HepG2 (cell line): ENCODE results near the gene NEIL1. TPM values are rescaled to one million over a fixed set of nuclear protein-coding genes. Genes with fewer than 3 reads are reported as not detected.

ENCODE experiments used
- HIC2 ChIP-seq: sonication (generic); formaldehyde crosslinking; IDR thresholded peaks from 2 replicates; pipeline ENCODE4 v1.9.0; 2022; ENCODE audit warnings: low read depth, missing genetic modification reagents
- HNF1B ChIP-seq: sonication (generic); formaldehyde crosslinking; IDR thresholded peaks from 2 replicates; pipeline ENCODE4 v1.5.1; 2020; ENCODE audit warnings: mild to moderate bottlenecking, moderate library complexity, missing genetic modification reagents
- KMT2A ChIP-seq: sonication (generic); formaldehyde crosslinking; IDR thresholded peaks from 2 replicates; pipeline ENCODE4 v1.4.0; 2020; ENCODE audit warnings: missing genetic modification reagents
- NCOA5 ChIP-seq: sonication (generic); formaldehyde crosslinking; IDR thresholded peaks from 2 replicates; pipeline ENCODE4 v1.4.0; 2020; ENCODE audit warnings: missing genetic modification reagents
- NPAS2 ChIP-seq: sonication (generic); formaldehyde crosslinking; IDR thresholded peaks from 2 replicates; pipeline ENCODE4 v1.8.0; 2022; ENCODE audit warnings: mild to moderate bottlenecking, missing genetic modification reagents, borderline replicate concordance
- STAG1 ChIP-seq: sonication (generic); formaldehyde crosslinking; IDR thresholded peaks from 2 replicates; pipeline ENCODE4 v1.4.0; 2020; ENCODE audit warnings: missing genetic modification reagents
- TEAD2 ChIP-seq: sonication (generic); formaldehyde crosslinking; IDR thresholded peaks from 2 replicates; pipeline ENCODE4 v1.9.0; 2021; ENCODE audit warnings: missing genetic modification reagents
- TRAFD1 ChIP-seq: sonication (generic); formaldehyde crosslinking; IDR thresholded peaks from 2 replicates; pipeline ENCODE4 v1.5.1; 2020; ENCODE audit warnings: missing genetic modification reagents, mild to moderate bottlenecking, borderline replicate concordance
- ZKSCAN5 ChIP-seq: sonication (generic); formaldehyde crosslinking; IDR thresholded peaks from 2 replicates; pipeline ENCODE4 v1.5.1; 2020; ENCODE audit warnings: mild to moderate bottlenecking, missing genetic modification reagents
- ZMYM4 ChIP-seq: sonication (generic); formaldehyde crosslinking; IDR thresholded peaks from 2 replicates; pipeline ENCODE4 v1.8.1; 2023; ENCODE audit warnings: mild to moderate bottlenecking, missing genetic modification reagents
- ZNF839 ChIP-seq: sonication (generic); formaldehyde crosslinking; IDR thresholded peaks from 2 replicates; pipeline ENCODE4 v1.4.0; 2020; ENCODE audit warnings: missing genetic modification reagents, mild to moderate bottlenecking, borderline replicate concordance
- ZNF879 ChIP-seq: sonication (generic); formaldehyde crosslinking; IDR thresholded peaks from 2 replicates; pipeline ENCODE4 v1.8.1; 2023; ENCODE audit warnings: missing genetic modification reagents
- ZSCAN31 ChIP-seq: sonication (generic); formaldehyde crosslinking; IDR thresholded peaks from 2 replicates; pipeline ENCODE4 v1.5.0; 2020; ENCODE audit warnings: low read depth, mild to moderate bottlenecking, missing genetic modification reagents
- polyA plus RNA-seq, 8 experiments: library from polyadenylated mRNA; depleted of rRNA in 3 of 8; stranded (reverse) in 7 of 8; unstranded in 1 of 8; fragments of >200 nt; fragmentation: Illumina TruSeq in 4 of 8; extraction: Trizol in 4 of 8; gene quantifications; 2 replicates each; pipeline versions ENCODE4 v1.2.1 to v1.2.3, GENCODE V29; 2011 to 2016; ENCODE audit warnings: low read depth in 4 of 8, missing spikeins in 1 of 8, mixed read lengths in 1 of 8; ENCODE audit not compliant: insufficient read depth in 1 of 8
- total RNA-seq, 5 experiments: library from RNA; depleted of rRNA; stranded (reverse); fragments of >200 nt; fragmentation: Illumina TruSeq; extraction: Trizol; gene quantifications; 2 replicates each; pipeline ENCODE4 v1.2.3, GENCODE V29; 2016; ENCODE audit warnings: low read depth in 1 of 5
- TF ChIP-seq, protein P1 (sequence below): sonication (generic); formaldehyde crosslinking; IDR thresholded peaks from 2 replicates; pipeline ENCODE4 v1.8.1; 2023; ENCODE audit warnings: missing genetic modification reagents, inconsistent platforms, borderline replicate concordance
- TF ChIP-seq, protein P2 (sequence below): sonication (generic); formaldehyde crosslinking; conservative IDR thresholded peaks from 2 replicates; pipeline ENCODE4 v1.5.0; 2020; ENCODE audit warnings: missing genetic modification reagents
- TF ChIP-seq, protein P3 (sequence below): sonication (generic); formaldehyde crosslinking; IDR thresholded peaks from 2 replicates; pipeline ENCODE4 v1.4.0; 2020; ENCODE audit warnings: missing genetic modification reagents

Gene NEIL1
- total and polyA plus RNA-seq, 2 of the 13 experiments (the other 11 are each of a cell fraction or from before 2014, with no cell fraction given): 10.4 to 15.5 TPM

- no peak for TF ChIP-seq TRAFD1 (CRISPR knock-in tag)
- no peak for TF ChIP-seq TEAD2 (CRISPR knock-in tag)
- peak; percentile 65 for TF ChIP-seq KMT2A
- TF ChIP-seq, protein P1, sequence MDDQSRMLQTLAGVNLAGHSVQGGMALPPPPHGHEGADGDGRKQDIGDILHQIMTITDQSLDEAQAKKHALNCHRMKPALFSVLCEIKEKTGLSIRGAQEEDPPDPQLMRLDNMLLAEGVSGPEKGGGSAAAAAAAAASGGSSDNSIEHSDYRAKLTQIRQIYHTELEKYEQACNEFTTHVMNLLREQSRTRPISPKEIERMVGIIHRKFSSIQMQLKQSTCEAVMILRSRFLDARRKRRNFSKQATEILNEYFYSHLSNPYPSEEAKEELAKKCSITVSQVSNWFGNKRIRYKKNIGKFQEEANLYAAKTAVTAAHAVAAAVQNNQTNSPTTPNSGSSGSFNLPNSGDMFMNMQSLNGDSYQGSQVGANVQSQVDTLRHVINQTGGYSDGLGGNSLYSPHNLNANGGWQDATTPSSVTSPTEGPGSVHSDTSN (CRISPR knock-in tag): no peak; the same call in 1 of the 2 replicates
- peak; percentile 77 for TF ChIP-seq ZMYM4
- TF ChIP-seq ZSCAN31 (CRISPR knock-in tag): peak; percentile 80
- TF ChIP-seq ZKSCAN5 (CRISPR knock-in tag): no peak
- TF ChIP-seq, protein P2, sequence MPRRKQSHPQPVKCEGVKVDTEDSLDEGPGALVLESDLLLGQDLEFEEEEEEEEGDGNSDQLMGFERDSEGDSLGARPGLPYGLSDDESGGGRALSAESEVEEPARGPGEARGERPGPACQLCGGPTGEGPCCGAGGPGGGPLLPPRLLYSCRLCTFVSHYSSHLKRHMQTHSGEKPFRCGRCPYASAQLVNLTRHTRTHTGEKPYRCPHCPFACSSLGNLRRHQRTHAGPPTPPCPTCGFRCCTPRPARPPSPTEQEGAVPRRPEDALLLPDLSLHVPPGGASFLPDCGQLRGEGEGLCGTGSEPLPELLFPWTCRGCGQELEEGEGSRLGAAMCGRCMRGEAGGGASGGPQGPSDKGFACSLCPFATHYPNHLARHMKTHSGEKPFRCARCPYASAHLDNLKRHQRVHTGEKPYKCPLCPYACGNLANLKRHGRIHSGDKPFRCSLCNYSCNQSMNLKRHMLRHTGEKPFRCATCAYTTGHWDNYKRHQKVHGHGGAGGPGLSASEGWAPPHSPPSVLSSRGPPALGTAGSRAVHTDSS (CRISPR knock-in tag): no peak
- TF ChIP-seq HNF1B (CRISPR knock-in tag): peak; percentile 53
- TF ChIP-seq HIC2: no peak; the same call in 1 of the 2 replicates
- TF ChIP-seq ZNF879: no peak
- TF ChIP-seq NCOA5 (CRISPR knock-in tag): no peak
- TF ChIP-seq ZNF839: peak; percentile 85; the same call in 1 of the 2 replicates
- TF ChIP-seq, protein P3, sequence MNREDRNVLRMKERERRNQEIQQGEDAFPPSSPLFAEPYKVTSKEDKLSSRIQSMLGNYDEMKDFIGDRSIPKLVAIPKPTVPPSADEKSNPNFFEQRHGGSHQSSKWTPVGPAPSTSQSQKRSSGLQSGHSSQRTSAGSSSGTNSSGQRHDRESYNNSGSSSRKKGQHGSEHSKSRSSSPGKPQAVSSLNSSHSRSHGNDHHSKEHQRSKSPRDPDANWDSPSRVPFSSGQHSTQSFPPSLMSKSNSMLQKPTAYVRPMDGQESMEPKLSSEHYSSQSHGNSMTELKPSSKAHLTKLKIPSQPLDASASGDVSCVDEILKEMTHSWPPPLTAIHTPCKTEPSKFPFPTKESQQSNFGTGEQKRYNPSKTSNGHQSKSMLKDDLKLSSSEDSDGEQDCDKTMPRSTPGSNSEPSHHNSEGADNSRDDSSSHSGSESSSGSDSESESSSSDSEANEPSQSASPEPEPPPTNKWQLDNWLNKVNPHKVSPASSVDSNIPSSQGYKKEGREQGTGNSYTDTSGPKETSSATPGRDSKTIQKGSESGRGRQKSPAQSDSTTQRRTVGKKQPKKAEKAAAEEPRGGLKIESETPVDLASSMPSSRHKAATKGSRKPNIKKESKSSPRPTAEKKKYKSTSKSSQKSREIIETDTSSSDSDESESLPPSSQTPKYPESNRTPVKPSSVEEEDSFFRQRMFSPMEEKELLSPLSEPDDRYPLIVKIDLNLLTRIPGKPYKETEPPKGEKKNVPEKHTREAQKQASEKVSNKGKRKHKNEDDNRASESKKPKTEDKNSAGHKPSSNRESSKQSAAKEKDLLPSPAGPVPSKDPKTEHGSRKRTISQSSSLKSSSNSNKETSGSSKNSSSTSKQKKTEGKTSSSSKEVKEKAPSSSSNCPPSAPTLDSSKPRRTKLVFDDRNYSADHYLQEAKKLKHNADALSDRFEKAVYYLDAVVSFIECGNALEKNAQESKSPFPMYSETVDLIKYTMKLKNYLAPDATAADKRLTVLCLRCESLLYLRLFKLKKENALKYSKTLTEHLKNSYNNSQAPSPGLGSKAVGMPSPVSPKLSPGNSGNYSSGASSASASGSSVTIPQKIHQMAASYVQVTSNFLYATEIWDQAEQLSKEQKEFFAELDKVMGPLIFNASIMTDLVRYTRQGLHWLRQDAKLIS (CRISPR knock-in tag): peak; percentile 11; the same call in 1 of the 2 replicates
- peak; percentile 78 for TF ChIP-seq STAG1 (CRISPR knock-in tag)
- no peak for TF ChIP-seq NPAS2 (CRISPR knock-in tag)
These were observed 21.3 kb downstream of the NEIL1 start, which contains the start of gene MAN2C1 (continued) for GRCh38 chr15:75367913-75368688.
